Measurements from ENCODE around the gene CCNY. TPM values are rescaled to one million over a fixed set of nuclear protein-coding genes. Genes with fewer than 3 reads are reported as not detected.

The CCNY gene
- total RNA-seq, 4 donors from 2014 or later: 39.2 to 47.8 (median 40.9) TPM

GRCh38 chr10:35343739-35344138, 7.4 kb downstream of the CCNY start:
- no peak for TF ChIP-seq CTCF (IDR thresholded peaks at IDR 0.05; ENCODE audit: low read depth)

GRCh38 chr10:35345383-35345742, 9.1 kb downstream of the CCNY start:
- TF ChIP-seq CTCF (IDR thresholded peaks at IDR 0.05; ENCODE audit: low read depth): no peak

- no peak for TF ChIP-seq CTCF (IDR thresholded peaks at IDR 0.05; ENCODE audit: low read depth)
Measured at GRCh38 chr10:35346248-35346647, 9.9 kb downstream of the CCNY start.

GRCh38 chr10:35347121-35347562, 10.8 kb downstream of the CCNY start:
- no peak for TF ChIP-seq CTCF (IDR thresholded peaks at IDR 0.05; ENCODE audit: low read depth)

GRCh38 chr10:35347899-35348608, 11.7 kb downstream of the CCNY start:
- no peak for TF ChIP-seq CTCF (IDR thresholded peaks at IDR 0.05; ENCODE audit: low read depth)

GRCh38 chr10:35348609-35349388, 12.5 kb downstream of the CCNY start:
- no peak for TF ChIP-seq CTCF (IDR thresholded peaks at IDR 0.05; ENCODE audit: low read depth)

- no peak for TF ChIP-seq CTCF (IDR thresholded peaks at IDR 0.05; ENCODE audit: low read depth)
Measured at GRCh38 chr10:35349389-35349915, 13.1 kb downstream of the CCNY start.
